Measurements from ENCODE around the gene CPT1C.

DNA sequence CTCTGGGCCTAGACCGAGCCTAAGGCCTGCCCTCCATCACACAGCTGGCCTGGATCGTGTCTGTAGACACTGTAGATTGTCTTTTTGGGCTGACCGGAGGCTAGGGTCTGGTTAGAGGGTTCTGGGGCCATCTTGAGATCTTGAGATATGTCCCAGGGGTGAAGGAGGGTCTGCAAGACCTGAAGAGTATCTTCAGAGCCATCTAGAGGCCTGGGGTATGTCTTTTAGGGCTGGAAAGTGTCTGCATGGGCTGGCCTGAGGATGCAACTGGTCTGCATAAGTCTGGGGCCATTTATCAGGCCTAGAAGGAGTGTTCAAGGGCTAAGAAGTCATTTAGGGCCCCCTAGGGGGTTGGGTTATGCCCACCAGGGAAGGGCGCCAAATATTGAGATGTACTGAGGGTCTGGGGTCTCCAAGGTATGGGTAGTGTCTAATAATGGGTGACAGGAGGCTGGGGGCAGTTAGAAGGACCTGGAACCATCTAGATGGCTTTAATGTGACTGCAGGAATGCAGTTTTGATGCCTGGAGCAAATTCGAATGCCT lies 48.4 kb upstream of the CPT1C start:
- TF ChIP-seq, protein P1, sequence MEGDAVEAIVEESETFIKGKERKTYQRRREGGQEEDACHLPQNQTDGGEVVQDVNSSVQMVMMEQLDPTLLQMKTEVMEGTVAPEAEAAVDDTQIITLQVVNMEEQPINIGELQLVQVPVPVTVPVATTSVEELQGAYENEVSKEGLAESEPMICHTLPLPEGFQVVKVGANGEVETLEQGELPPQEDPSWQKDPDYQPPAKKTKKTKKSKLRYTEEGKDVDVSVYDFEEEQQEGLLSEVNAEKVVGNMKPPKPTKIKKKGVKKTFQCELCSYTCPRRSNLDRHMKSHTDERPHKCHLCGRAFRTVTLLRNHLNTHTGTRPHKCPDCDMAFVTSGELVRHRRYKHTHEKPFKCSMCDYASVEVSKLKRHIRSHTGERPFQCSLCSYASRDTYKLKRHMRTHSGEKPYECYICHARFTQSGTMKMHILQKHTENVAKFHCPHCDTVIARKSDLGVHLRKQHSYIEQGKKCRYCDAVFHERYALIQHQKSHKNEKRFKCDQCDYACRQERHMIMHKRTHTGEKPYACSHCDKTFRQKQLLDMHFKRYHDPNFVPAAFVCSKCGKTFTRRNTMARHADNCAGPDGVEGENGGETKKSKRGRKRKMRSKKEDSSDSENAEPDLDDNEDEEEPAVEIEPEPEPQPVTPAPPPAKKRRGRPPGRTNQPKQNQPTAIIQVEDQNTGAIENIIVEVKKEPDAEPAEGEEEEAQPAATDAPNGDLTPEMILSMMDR (IDR thresholded peaks at IDR 0.05): no peak
- no peak for TF ChIP-seq POLR2A (IDR thresholded peaks at IDR 0.05)
- no peak for TF ChIP-seq EP300 (IDR thresholded peaks at IDR 0.05)

Measured in tibial nerve (tissue), 4 donors.